Medulla oblongata (tissue), 1 donor: Measurements from ENCODE around the gene RBM23.
A peak's percentile ranks its signal among the peaks of the same experiment; 100 is the strongest.

Experiments
- DNase-seq: peaks from one replicate; pipeline ENCODE4 v3.0.0-alpha.2; 2015; ENCODE audit errors: extremely low spot score

The RBM23 gene

DNA sequence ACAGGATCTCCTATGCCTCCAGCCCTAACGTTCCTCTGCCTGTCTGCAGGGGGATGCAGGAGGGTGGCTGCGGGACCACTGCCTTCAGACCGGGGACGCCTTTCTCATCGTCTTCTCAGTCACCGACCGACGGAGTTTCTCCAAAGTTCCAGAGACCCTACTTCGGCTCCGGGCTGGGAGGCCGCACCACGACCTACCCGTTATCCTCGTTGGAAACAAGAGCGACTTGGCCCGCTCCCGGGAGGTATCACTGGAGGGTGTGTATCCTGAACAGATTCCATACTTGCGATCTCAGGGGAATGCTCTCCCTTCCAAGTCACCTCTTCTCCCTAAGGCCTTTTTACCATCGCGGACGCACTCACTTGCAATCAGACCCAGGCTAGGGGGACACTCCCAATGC is 33.0 kb downstream of the RBM23 start:
- no peak for DNase-seq

GRCh38 chr14:22884738-22885523 is 34.0 kb downstream of the RBM23 start:
- no peak for DNase-seq

DNA sequence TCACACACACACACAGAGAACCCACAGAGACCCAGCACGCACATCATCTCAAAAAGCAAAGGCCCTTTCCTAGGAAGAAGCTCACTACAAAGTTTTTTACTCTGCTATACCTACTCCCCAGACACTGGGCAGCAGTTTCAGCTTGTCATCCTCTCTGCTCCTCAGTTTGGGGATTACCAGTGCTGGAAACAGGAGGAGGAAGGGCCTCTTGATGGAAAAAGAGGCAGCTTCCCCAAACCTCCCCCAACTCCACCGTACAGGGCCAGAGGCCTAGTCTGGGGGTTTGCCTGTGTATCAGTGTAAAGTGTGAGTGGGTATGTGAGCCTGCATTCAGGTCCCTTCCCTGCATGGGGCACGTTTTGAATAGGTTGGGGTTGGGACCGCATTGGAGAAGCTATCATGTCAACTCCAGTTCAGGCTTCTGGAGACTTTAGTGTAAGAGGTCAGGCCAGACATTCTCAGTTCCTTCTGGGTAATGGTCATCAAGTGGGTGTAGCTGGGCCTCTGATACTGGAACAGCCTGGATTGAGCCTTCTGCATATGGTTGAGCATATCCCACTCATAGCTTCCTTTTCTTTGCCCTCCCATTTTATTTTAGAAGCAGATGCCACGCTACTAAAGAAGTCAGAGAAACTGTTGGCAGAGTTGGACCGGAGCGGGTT is 34.7 kb downstream of the RBM23 start:
- DNase-seq, result no peak

GRCh38 chr14:22883173-22883976 is 35.6 kb downstream of the RBM23 start, which contains the start of gene REM2:
Gene REM2 (plus strand): TSS chr14:22883222. CDS start chr14:22883288, 66 bp downstream.
- DNase-seq, result no peak

GRCh38 chr14:22882529-22883172 is 36.3 kb downstream of the RBM23 start:
- DNase-seq, result peak; percentile 51

DNA sequence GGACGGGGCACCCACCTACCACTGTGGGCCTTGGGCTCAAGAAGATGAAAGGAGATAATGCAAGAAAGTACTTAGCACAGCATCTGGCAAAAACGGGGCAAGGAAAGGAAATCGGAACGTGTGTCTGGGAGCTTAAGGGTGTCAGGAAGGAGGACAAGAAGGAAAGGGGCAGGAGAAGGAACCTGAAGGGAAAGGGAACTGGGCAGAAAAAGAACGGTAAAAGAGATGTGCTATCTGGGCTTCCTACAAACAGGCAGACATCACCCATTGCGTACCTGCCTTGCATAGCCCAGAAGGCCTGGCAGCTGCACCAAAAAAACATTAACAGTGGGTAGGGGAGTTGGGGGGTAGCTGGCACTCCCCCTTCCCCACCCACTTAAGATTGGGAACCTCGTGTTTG is 36.9 kb downstream of the RBM23 start:
- DNase-seq, result no peak

GRCh38 chr14:22878271-22879246 is 40.4 kb downstream of the RBM23 start:
- no peak for DNase-seq

DNA sequence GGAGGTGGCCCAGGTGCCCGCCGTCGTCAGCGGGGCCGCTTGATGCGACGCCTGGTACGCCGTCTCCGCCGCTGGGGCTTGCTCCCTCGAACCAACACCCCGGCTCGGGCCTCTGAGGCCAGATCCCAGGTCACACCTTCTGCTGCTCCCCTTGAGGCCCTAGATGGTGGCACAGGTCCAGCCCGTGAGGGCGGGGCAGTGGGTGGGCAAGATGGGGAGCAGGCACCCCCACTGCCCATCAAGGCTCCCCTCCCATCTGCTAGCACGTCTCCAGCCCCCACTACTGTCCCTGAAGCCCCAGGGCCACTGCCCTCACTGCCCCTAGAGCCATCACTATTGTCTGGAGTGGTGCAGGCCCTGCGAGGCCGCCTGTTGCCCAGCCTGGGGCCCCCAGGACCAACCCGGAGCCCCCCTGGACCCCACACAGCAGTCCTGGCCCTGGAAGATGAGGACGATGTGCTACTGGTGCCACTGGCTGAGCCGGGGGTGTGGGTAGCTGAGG is 41.9 kb downstream of the RBM23 start:
- DNase-seq, result no peak

GRCh38 chr14:22875748-22876319 is 43.1 kb downstream of the RBM23 start:
- DNase-seq, result no peak

DNA sequence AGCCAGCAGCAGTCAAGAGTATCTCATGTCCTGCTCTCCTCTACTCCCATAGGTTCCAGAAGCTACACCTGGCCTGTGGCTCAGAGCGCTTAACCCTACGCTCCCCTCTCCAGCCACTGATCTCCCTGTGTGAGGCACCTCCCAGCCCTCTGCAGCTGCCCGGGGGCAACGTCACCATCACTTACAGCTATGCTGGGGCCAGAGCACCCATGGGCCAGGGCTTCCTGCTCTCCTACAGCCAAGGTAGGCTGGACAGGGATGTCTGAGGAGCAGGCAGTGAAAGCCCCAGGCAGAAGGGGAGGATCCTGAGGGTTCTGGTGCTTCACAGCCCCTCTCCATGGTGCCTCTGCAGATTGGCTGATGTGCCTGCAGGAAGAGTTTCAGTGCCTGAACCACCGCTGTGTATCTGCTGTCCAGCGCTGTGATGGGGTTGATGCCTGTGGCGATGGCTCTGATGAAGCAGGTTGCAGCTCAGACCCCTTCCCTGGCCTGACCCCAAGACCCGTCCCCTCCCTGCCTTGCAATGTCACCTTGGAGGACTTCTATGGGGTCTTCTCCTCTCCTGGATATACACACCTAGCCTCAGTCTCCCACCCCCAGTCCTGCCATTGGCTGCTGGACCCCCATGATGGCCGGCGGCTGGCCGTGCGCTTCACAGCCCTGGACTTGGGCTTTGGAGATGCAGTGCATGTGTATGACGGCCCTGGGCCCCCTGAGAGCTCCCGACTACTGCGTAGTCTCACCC is 43.8 kb downstream of the RBM23 start:
- no peak for DNase-seq

- no peak for DNase-seq
Measured at GRCh38 chr14:22872833-22873520, 46.0 kb downstream of the RBM23 start.

DNA sequence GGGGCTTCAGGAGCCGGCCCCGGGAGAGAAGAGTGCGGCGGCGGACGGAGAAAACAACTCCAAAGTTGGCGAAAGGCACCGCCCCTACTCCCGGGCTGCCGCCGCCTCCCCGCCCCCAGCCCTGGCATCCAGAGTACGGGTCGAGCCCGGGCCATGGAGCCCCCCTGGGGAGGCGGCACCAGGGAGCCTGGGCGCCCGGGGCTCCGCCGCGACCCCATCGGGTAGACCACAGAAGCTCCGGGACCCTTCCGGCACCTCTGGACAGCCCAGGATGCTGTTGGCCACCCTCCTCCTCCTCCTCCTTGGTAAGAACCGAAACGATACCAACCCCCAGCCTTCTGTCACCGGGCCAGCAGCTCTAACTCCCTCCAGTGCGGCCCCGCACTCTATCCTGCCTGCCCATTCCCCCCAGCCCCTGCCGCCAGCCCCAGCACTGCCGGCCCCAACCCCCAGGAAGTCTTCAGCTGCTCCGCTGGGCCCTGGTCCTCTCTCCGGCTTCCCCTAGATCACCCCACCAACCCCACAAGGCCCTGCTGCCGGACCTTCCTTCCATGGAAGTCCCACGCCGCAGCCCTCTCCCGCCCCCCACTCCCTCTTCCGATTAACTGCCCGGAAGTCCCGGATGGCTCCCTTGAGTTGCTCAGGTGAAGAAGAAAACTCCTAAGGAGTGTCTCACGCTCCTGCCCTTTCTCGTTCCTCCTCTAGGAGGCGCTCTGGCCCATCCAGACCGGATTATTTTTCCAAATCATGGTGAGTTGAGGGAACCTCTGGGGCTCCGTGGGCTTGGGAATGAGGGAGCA is 46.7 kb downstream of the RBM23 start:
- DNase-seq, result peak; percentile 91

DNA sequence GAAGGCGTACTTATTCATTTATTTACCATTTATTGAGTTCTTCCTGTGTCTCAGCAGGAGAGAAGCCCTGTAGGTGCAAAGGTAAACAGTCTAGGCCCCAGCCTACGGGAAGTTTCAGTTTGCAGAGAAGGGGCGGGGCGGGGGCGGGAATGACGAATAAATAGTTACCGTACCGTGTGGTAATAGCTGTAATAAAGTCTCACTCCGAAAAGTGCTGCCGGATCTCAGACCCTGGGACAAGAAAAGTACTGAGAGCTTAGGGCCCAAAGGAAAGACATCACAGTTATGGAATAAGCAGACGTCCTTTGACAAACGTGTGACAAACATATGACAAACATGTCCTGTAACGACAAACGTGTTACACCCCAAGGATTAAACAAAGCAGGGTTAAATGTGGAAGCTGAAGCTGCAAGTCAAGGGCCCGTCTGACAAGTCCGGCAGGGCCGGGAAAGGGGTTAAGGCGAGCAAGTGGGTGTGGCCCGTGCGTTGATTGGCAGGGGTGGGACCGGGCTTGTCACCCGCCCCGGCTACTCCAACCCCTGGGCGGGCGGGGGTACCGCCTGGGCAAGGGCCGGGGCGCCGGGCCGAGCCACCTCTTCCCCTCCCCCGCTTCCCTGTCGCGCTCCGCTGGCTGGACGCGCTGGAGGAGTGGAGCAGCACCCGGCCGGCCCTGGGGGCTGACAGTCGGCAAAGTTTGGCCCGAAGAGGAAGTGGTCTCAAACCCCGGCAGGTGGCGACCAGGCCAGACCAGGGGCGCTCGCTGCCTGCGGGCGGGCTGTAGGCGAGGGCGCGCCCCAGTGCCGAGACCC is 47.5 kb downstream of the RBM23 start, which contains the start of gene LRP10:
Gene LRP10, plus strand, starts transcription at position 517 of the 809 bp plus-strand sequence. CDS start 564 bp downstream, outside the sequence.
- DNase-seq, result peak; percentile 97

DNA sequence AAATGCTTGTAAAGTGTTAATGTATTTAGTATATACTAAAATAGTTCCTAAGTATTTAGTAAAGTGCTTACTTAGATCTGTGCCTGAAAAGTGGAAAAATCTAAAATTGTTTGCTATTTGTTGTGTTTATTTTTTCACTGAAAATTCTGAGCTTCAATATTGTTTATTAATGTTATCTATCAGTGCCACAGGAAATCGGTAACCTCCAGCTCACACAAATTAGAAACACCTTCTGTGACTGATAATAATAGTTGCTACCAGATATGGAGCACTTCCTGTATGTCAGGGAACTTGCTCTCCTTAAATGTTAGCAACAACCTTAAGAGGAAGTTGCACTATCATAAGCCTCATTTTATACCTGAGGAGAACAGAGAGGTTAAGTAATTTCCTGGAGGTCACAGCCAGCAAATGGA is 48.1 kb downstream of the RBM23 start:
- no peak for DNase-seq

DNA sequence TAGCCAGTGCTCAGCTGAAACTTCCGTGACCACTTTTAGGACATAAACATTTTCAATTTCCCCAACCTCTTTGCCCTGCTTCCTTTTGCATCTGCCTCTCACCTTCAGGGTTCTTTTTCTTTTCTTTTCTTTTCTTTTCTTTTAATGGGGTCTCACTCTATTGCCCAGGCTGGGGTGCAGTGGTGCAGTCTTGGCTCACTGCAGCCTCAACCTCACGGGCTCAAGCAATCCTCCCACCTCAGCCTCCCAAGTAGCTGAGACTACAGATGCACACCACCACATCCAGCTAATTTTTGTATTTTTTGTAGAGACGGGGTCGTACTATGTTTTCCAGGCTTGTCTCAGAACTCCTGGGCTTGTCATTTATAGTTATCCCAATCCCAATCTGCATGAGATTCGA is 52.1 kb downstream of the RBM23 start:
- DNase-seq, result no peak

- no peak for DNase-seq
Measured at GRCh38 chr14:22865424-22866405, 53.2 kb downstream of the RBM23 start.
